Fibroblast of villous mesenchyme (primary cell): ENCODE data around the gene AGAP3. TPM values are rescaled to one million over a fixed set of nuclear protein-coding genes. Genes with fewer than 3 reads are reported as not detected.

ENCODE experiments used
- DNase-seq: peaks from one replicate; pipeline ENCODE4 v3.0.0-alpha.2; 2010; ENCODE audit warnings: low read depth
- H3K4me3 ChIP-seq: 2 replicates; pipeline ENCODE4 v1.5.1; 2011; ENCODE audit warnings: low read depth, mild to moderate bottlenecking, low read length
- total RNA-seq: library from RNA; depleted of rRNA; stranded (reverse); fragments of >200 nt; gene quantifications from 2 replicates; pipeline ENCODE4 v1.2.3, GENCODE V29; 2012
- TF ChIP-seq, protein P1 (sequence below): IDR thresholded peaks from 2 replicates; pipeline ENCODE4 v1.5.1; 2012; ENCODE audit warnings: low read depth, mild to moderate bottlenecking, low read length; ENCODE audit not compliant: insufficient read depth

The AGAP3 gene
- total RNA-seq, 1 donor = 59.2 TPM

DNA sequence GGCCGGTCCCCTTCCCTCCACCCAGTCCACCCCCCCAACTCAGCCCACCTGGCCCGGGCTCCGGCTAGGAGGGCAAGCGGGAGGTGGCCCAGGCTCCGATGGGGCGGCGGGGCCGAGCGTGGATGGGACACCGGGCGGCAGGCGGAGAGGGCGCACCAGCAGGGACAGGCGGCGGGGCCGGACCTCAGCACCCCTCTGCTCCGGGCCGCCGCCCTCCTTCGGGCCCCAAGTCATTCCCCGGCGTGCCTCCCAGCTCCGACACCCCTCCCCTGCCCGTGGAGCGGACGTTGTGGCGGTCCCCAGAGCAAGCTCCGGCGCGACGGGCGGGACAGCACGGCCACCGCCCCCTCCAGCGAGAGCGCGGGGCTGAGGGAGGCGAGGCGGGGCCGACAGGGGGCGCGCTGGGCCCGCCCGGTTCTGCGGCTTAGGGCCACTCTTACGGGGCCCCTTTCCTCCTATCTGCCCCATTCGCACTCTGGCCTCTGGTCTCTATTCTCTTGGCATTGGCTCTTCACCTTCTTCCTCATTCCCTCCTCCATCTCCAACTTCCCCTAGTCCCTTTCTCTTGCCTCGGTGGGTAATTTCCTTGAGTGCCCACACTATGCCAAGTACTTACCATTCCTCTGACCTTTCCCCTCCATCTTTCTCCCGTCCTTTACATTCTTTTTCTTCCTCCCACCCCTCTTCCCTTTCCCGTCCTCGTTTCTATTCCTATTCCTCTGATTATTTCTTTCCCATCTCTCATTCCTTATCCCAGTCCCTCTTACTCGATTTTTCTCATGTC, 81.9 kb downstream of the AGAP3 start:
- TF ChIP-seq, protein P1, sequence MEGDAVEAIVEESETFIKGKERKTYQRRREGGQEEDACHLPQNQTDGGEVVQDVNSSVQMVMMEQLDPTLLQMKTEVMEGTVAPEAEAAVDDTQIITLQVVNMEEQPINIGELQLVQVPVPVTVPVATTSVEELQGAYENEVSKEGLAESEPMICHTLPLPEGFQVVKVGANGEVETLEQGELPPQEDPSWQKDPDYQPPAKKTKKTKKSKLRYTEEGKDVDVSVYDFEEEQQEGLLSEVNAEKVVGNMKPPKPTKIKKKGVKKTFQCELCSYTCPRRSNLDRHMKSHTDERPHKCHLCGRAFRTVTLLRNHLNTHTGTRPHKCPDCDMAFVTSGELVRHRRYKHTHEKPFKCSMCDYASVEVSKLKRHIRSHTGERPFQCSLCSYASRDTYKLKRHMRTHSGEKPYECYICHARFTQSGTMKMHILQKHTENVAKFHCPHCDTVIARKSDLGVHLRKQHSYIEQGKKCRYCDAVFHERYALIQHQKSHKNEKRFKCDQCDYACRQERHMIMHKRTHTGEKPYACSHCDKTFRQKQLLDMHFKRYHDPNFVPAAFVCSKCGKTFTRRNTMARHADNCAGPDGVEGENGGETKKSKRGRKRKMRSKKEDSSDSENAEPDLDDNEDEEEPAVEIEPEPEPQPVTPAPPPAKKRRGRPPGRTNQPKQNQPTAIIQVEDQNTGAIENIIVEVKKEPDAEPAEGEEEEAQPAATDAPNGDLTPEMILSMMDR = peak; percentile 61
- DNase-seq = peak; percentile 11
- peak overlapping the region; percentile 33 for H3K4me3 ChIP-seq

DNA sequence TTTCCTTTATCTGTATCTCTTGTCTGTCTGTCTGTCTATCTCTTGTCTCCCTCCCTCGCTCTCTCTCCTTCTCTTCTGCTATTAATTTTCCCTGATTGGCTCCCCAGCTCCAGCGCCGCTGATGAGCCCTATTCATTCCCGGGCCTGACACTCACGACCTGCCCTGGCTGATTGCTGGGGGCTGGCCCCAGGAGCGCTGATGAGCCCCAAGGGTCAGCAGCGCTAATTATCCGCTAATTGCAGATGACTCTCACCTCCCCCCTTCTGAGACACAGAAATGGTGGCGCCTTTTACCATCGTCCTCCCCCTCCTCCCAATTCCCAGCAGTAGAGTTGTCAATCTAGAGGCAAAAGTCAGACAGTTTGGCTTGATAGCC, 82.5 kb downstream of the AGAP3 start:
- DNase-seq = no peak
- TF ChIP-seq, protein P1 = no peak
- no peak overlapping the region for H3K4me3 ChIP-seq

DNA sequence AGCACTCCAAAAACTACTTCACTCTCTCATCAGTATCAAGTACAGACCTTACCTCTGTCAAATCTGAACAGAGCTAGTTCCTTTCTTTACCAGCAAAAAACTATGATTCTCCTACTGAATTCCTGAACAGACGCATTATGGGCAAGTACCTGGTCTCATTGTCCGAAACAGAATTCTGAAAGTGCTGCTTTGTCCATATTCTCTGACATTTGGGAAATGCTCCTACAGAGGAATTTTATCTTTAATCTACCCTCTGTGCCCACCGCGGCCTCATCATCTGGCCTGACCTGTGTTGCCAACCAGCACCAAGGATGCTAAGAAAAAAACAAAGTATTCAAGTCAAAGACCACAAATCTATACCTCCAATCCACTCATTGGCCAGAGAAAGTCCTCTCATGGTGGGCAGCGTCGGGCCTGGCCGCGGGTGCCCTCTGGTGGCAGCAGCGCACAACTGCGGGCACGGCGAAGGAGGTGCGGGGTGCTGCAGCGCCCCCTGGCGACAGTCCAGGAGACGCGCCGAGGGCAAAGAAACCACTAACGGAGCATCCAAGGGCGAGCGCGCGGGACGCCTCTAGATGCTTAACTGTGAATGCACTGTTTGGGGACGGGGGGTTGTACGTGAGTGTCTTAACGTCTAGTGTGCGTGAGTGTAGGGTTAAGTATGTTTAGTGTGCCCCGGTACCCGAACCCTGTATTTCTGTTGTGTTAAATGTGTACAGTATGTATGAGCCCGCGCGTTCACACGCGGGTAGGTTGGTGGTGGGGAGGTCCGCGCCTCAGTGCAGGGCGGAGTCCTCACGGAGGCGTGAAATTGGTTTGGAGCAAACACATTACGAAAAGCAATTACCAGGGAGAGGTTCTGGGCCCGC, 86.2 kb downstream of the AGAP3 start:
- no peak overlapping the region for H3K4me3 ChIP-seq
- TF ChIP-seq, protein P1 = peak; percentile 100
- peak; percentile 67 for DNase-seq

DNA sequence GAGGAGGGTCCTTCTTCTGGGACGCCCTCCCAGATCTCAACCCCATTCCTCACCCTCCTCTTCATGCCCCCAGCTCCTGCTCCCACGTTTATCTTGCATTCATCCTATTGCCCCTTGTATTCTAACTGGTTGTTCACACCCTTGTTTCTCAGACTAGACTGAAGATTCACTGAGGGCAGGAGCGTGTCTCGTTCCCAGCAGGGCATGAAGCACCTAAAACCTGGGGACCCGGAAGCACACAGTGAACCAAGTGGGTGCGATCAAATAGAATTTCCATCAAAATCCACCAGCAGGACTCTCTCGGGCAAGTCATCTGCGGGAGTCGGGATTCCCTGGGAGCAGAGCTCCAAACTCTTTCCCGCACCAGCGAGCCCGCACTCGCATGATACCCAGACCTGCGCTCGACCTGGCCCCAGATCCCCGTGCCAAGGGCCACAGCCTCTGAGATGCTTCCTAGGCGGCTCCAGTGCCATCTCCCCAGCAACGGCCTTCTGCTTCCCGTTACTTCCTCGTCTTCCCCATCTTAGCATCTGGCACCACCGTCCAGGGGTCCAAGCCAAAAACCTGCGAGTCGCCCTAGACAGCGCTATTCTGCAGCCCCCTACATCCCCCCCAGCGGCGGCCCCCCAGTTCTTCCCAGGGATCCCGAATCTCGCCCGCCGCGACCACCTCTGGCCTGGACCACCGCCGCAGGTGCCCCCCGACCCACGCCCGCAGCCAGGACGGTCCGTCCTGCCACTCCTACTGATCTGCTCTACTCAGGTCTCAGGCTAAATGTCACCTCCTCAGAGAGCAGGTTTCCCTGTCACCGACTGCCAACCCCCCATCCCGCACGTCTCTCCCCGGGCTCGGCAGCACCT, 87.3 kb downstream of the AGAP3 start:
- TF ChIP-seq, protein P1 = no peak
- no peak for DNase-seq

DNA sequence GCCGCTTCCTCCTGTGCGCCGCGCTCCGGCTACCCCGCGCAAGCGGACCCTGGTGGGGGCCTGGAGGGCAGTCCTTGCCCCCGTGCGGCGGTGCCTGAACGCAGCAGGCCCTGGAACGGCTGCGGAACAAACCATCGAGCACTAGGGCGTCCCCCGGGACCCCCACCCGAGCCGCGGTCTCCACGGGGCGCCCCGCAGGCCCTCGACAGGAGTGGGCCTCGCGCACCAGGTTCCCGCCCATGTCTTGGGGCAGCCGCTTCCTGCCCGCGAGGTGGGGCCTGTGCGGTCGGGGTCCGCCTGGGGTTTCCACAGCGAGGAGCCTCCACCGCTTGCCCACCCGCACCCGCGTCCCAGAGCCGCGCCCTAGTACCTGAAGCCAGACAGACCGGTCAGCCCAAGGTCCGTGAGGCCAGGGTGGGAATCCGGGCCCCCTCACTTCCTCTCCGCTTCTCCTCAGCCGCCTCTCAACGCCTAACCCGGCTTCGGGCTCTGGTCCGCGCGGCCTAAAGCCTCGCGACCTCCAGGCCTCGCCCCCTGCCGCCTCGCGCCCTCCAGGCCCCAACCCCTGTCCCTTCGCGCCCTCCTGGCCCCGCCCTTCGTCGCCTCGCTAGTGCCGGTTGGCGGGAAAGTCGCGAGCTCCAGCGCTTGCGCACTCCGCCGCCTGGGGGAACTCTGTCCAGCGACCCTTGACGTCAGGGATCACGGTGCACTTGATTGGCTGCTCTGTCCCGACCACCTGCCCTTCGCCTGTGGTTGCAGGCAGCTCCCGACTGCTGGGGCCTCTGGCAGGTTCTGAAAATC, 88.2 kb downstream of the AGAP3 start:
- DNase-seq = peak; percentile 36
- TF ChIP-seq, protein P1 = no peak
- no peak overlapping the region for H3K4me3 ChIP-seq

More for the DNA sequence above, 87.3 kb downstream of the AGAP3 start:
- no peak overlapping the region for H3K4me3 ChIP-seq
